D721Med (cell line): Measurements from ENCODE around the gene FEZ2.

ENCODE experiments used
- DNase-seq: peaks from one replicate; pipeline ENCODE4 v3.0.0; 2011; ENCODE audit warnings: low spot score; ENCODE audit not compliant: insufficient read length
- FAIRE-seq: peaks from 2 replicates; lab custom pipeline; 2011; peaks lifted over from hg19 to GRCh38; lab: Jason Lieb, UNC
- TF ChIP-seq, protein P1 (sequence below): IDR thresholded peaks from 2 replicates; pipeline ENCODE4 v1.5.1; 2012; ENCODE audit warnings: mild to moderate bottlenecking, control low read depth; ENCODE audit not compliant: insufficient read depth; ENCODE audit errors: missing control alignments

The FEZ2 gene

DNA sequence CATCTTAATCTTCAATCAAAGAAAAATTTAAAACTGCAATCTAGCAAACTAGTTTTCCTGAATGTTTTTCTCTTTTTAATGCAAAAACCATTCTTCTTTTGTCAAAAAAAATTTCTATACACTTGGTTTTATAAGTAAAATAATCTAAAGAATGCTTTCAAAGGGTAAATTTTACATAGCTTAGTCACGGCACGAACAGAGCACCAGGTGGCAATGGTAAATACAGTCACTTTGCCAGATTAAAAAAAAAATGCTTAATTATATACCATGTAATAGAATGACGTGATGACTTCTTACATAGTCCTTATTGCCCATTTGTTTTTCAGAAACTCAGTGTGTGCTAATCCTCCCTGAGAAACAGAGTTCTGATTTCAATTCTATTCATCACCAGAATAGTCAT, 10.4 kb downstream of the FEZ2 start:
- FAIRE-seq (no peak), DNase-seq (no peak)
- TF ChIP-seq, protein P1, sequence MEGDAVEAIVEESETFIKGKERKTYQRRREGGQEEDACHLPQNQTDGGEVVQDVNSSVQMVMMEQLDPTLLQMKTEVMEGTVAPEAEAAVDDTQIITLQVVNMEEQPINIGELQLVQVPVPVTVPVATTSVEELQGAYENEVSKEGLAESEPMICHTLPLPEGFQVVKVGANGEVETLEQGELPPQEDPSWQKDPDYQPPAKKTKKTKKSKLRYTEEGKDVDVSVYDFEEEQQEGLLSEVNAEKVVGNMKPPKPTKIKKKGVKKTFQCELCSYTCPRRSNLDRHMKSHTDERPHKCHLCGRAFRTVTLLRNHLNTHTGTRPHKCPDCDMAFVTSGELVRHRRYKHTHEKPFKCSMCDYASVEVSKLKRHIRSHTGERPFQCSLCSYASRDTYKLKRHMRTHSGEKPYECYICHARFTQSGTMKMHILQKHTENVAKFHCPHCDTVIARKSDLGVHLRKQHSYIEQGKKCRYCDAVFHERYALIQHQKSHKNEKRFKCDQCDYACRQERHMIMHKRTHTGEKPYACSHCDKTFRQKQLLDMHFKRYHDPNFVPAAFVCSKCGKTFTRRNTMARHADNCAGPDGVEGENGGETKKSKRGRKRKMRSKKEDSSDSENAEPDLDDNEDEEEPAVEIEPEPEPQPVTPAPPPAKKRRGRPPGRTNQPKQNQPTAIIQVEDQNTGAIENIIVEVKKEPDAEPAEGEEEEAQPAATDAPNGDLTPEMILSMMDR: no peak

DNA sequence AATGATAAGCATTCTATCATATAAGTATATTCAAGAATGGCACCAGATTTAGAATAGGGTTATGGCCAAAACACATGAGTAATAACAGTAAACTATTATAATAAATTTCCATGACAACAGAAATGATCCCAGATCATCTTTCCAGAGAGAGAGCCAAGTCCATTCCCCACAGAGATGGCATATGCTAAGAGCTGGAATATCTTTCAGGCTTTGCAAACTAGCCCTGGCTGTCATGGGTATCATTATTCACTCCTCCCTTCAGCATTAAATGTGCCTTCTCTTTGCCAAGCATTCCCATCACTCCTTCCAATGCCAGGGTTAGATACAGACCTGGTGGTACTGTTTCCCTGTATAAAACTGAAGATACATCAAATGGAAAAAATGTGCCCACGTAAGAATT, 10.9 kb downstream of the FEZ2 start:
- TF ChIP-seq, protein P1: no peak
- FAIRE-seq: no peak
- DNase-seq: no peak

DNA sequence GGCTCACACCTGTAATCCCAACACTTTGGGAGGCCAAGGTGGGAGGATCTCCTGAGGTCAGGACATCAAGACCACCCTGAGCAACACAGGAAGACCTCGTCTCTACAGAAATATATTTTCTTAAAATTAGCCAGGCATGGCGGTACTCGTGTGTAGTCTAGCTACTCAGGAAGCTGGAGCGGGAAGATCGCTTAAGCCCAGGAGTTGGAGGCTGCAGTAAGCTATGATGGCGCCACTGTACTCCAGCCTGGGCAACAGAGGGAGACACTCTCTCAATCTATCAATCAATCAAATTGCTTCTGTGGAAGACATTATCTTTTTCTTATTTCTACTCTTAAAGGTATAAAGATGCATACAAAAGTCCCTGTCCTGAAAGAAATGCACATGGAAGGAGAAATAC, 11.3 kb downstream of the FEZ2 start:
- TF ChIP-seq, protein P1: no peak
- FAIRE-seq: no peak
- no peak for DNase-seq

DNA sequence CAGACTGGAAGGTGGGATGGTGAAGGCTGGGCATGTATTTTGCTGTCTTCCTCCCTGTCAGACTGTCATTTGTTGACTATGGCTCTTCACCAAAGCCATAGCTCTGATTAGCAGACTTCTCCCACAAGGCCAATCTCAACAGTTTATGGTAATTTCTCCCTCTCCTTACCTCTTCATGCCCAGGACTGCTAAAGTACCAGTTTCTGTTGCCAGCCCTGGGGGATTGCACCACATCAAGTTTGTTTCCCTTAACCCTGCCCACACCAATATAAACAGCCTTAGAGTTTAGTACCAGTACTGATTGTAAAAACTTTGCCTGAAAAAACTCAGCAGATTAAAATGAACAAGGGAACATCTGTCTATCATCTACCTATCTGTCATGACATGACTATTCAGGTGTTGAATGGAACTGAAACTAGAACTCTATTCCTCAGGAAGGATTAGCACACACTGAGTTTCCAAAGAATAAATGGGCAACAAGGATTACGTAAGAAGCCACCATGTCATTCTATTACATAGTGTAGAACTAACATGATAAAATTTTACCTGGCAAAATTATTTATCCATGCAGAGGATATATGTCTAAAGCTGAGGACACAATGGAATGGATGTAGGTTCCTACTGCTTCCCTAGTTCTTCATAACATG, 13.7 kb downstream of the FEZ2 start:
- FAIRE-seq (no peak), DNase-seq (no peak)

DNA sequence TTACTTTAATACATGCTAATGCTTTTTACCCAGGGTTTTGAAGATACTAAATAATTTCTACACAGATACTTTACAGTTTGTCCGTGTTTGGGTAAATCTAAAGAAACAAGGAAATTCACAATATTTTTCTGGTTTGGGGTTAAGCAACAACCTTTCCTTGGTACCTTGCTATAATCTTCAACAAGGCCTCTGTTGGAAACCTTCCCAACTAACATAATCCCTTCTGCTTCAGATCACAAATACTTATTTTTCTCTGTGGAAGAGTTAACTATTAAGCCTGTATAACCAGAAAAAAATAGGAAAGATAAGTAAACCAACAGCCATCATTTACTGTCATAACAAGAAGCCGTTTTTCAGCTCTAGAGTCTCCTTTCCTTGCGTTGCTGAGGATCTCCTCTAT, 15.0 kb downstream of the FEZ2 start:
- DNase-seq (no peak), FAIRE-seq (no peak)
- TF ChIP-seq, protein P1: no peak

More for the DNA sequence above, 13.7 kb downstream of the FEZ2 start:
- TF ChIP-seq, protein P1: no peak

DNA sequence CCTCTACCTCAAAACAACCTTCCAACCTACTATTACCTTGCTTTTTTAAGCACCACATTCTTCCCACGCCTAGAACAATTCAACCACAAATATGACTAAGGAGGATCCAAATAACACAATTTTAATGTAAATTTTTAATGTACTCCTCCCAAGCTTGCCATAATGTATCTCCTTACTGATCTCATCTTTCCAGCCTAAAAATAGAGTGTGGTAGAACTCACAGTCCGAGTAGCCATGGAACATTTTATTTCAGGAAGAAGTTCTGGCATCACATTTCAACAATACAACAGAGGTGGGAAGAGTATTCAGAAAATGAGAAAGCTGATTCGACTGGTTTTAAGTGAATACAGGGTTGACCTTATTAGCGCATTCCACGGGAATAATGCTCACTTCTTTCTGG, 15.4 kb downstream of the FEZ2 start:
- no peak for DNase-seq
- TF ChIP-seq, protein P1: no peak
- peak; percentile 25 for FAIRE-seq

DNA sequence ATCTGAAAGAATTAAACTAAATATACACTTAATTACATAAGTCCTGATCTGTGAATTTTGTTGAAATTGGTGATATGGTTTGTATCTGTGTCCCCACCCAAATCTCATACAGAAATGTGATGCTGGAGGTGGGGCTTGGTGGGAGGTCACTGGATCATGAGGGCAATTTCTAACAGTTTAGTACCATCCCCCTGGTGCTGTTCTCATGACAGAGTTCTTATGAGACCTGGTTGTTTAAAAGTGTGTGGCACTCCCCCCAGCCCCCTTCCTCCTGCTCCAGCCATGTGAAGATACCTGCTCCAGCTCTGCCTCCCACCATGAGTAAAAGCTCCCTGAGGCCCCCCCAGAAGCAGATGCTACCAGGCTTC, 18.7 kb downstream of the FEZ2 start:
- DNase-seq: no peak
- FAIRE-seq: no peak
- TF ChIP-seq, protein P1: no peak
